HEK293 (cell line): ENCODE results near the gene MAP4K4.

Source experiments
- CTCF ChIA-PET: fragments of 350-600 bp; formaldehyde crosslinking; extraction: SDS; loops from one replicate; lab custom pipeline; 2021; ENCODE audit warnings: antibody characterized with exemption; lab: Yijun Ruan, JAX
- POLR2A ChIA-PET: fragments of 300-600 bp; formaldehyde crosslinking; extraction: SDS; loops from one replicate; lab custom pipeline; 2020; ENCODE audit warnings: antibody characterized with exemption, inconsistent platforms; lab: Yijun Ruan, JAX
- H3K27ac ChIP-seq: fragments of 200-500 bp; sonication (Bioruptor generic); 2 replicates; pipeline ENCODE4 v1.5.1; 2014; ENCODE audit warnings: low read depth, low read length, control low read depth, inconsistent platforms; ENCODE audit errors: extremely low read depth
- H3K36me3 ChIP-seq, 2 experiments: fragments of 200-500 bp in 1 of 2; sonication (Bioruptor generic) in 1 of 2; 1 replicate in 1 of 2; 2 replicates in 1 of 2; pipeline ENCODE4 v1.5.1; 2014 to 2017; ENCODE audit warnings: inconsistent platforms in 2 of 2, low read length in 2 of 2; ENCODE audit not compliant: control insufficient read depth in 2 of 2, insufficient read depth in 1 of 2
- H3K4me1 ChIP-seq: fragments of 200-500 bp; sonication (Bioruptor generic); 2 replicates; pipeline ENCODE4 v1.5.1; 2014; ENCODE audit warnings: mild to moderate bottlenecking, low read length, inconsistent platforms; ENCODE audit not compliant: control insufficient read depth, insufficient read depth
- H3K4me3 ChIP-seq: 2 replicates; pipeline ENCODE4 v1.5.1; 2011; ENCODE audit warnings: low read depth, mild to moderate bottlenecking, control low read depth, low read length, moderate library complexity
- H3K9me3 ChIP-seq: fragments of 200-500 bp; sonication (Bioruptor generic); 2 replicates; pipeline ENCODE4 v1.5.1; 2014; ENCODE audit warnings: low read depth, low read length, inconsistent platforms; ENCODE audit not compliant: control insufficient read depth, insufficient read depth
- HOXD13 ChIP-seq: sonication (generic); formaldehyde crosslinking; IDR thresholded peaks from 2 replicates; pipeline ENCODE4 v1.8.0; 2022; ENCODE audit warnings: missing genetic modification reagents, borderline replicate concordance
- PATZ1 ChIP-seq: fragments of 450-650 bp; formaldehyde crosslinking; IDR thresholded peaks from 2 replicates; pipeline ENCODE4 v1.5.1; 2016; ENCODE audit warnings: missing biosample characterization, missing genetic modification characterization
- SCRT1 ChIP-seq: fragments of 450-650 bp; formaldehyde crosslinking; IDR thresholded peaks from 2 replicates; pipeline ENCODE4 v1.5.1; 2016; ENCODE audit warnings: missing biosample characterization, missing genetic modification characterization, borderline replicate concordance
- SCRT2 ChIP-seq: fragments of 450-650 bp; formaldehyde crosslinking; IDR thresholded peaks from 2 replicates; pipeline ENCODE4 v1.5.1; 2016; ENCODE audit warnings: missing biosample characterization, missing genetic modification characterization
- SETDB1 ChIP-seq: IDR thresholded peaks from one replicate; pipeline ENCODE4 v1.6.1; 2017; ENCODE audit warnings: mild to moderate bottlenecking, low read length, moderate library complexity, mixed read lengths; ENCODE audit not compliant: insufficient read length
- SP2 ChIP-seq: fragments of 450-650 bp; formaldehyde crosslinking; IDR thresholded peaks from 2 replicates; pipeline ENCODE4 v1.5.1; 2016; ENCODE audit warnings: missing biosample characterization, missing genetic modification characterization
- SP3 ChIP-seq: fragments of 450-650 bp; formaldehyde crosslinking; IDR thresholded peaks from 2 replicates; pipeline ENCODE4 v1.5.1; 2016; ENCODE audit warnings: missing biosample characterization, missing genetic modification characterization
- ZBTB1 ChIP-seq: fragments of 450-650 bp; formaldehyde crosslinking; IDR thresholded peaks from 2 replicates; pipeline ENCODE4 v1.5.1; 2016; ENCODE audit warnings: missing biosample characterization, missing genetic modification characterization
- ZBTB26 ChIP-seq: fragments of 450-650 bp; formaldehyde crosslinking; optimal IDR thresholded peaks from 2 replicates; pipeline ENCODE3; 2016; ENCODE audit warnings: missing biosample characterization, mild to moderate bottlenecking, missing genetic modification characterization
- ZBTB49 ChIP-seq: fragments of 450-650 bp; formaldehyde crosslinking; IDR thresholded peaks from 2 replicates; pipeline ENCODE4 v1.5.1; 2016; ENCODE audit warnings: missing biosample characterization, missing genetic modification characterization, low read depth
- ZBTB7A ChIP-seq: fragments of 450-650 bp; formaldehyde crosslinking; IDR thresholded peaks from 2 replicates; pipeline ENCODE4 v1.5.1; 2016; ENCODE audit warnings: low read depth, missing biosample characterization, missing genetic modification characterization
- ZNF169 ChIP-seq: fragments of 450-650 bp; formaldehyde crosslinking; IDR thresholded peaks from 2 replicates; pipeline ENCODE4 v1.5.1; 2016; ENCODE audit warnings: missing biosample characterization, missing genetic modification characterization
- ZNF302 ChIP-seq: fragments of 450-650 bp; formaldehyde crosslinking; IDR thresholded peaks from 2 replicates; pipeline ENCODE4 v1.5.1; 2016; ENCODE audit warnings: missing biosample characterization, missing genetic modification characterization, low read depth
- ZNF324 ChIP-seq: fragments of 450-650 bp; formaldehyde crosslinking; IDR thresholded peaks from 2 replicates; pipeline ENCODE4 v1.5.1; 2016; ENCODE audit warnings: missing biosample characterization, missing genetic modification characterization
- ZNF394 ChIP-seq: fragments of 450-650 bp; formaldehyde crosslinking; IDR thresholded peaks from 2 replicates; pipeline ENCODE4 v1.5.1; 2016; ENCODE audit warnings: missing biosample characterization, missing genetic modification characterization, mild to moderate bottlenecking, moderate library complexity, borderline replicate concordance
- ZNF398 ChIP-seq: fragments of 450-650 bp; formaldehyde crosslinking; IDR thresholded peaks from 2 replicates; pipeline ENCODE4 v1.5.1; 2017; ENCODE audit warnings: missing biosample characterization, missing genetic modification characterization
- ZNF48 ChIP-seq: fragments of 450-650 bp; formaldehyde crosslinking; IDR thresholded peaks from 2 replicates; pipeline ENCODE4 v1.5.1; 2016; ENCODE audit warnings: missing biosample characterization, missing genetic modification characterization
- ZNF529 ChIP-seq: fragments of 450-650 bp; formaldehyde crosslinking; IDR thresholded peaks from 2 replicates; pipeline ENCODE4 v1.5.1; 2017; ENCODE audit warnings: missing genetic modification characterization, missing biosample characterization; ENCODE audit not compliant: insufficient replicate concordance
- ZNF555 ChIP-seq: fragments of 450-650 bp; formaldehyde crosslinking; conservative IDR thresholded peaks from 2 replicates; pipeline ENCODE4 v1.5.1; 2017; ENCODE audit warnings: missing biosample characterization, mild to moderate bottlenecking, missing genetic modification characterization, inconsistent platforms
- ZNF558 ChIP-seq: fragments of 450-650 bp; formaldehyde crosslinking; IDR thresholded peaks from 2 replicates; pipeline ENCODE4 v1.5.1; 2016; ENCODE audit warnings: missing biosample characterization, missing genetic modification characterization
- ZNF76 ChIP-seq: fragments of 450-650 bp; formaldehyde crosslinking; IDR thresholded peaks from 2 replicates; pipeline ENCODE4; 2016; ENCODE audit warnings: low read depth, missing biosample characterization, missing genetic modification characterization, borderline replicate concordance
- ZNF791 ChIP-seq: fragments of 450-650 bp; formaldehyde crosslinking; IDR thresholded peaks from 2 replicates; pipeline ENCODE4 v1.5.1; 2016; ENCODE audit warnings: missing biosample characterization, missing genetic modification characterization

MAP4K4 gene

GRCh38 chr2:101859604-101860003, 162.1 kb downstream of the MAP4K4 start (continued):
- TF ChIP-seq ZNF324 (tag by site-specific recombination) (no peak), ZNF398 (tag by site-specific recombination) (no peak), PATZ1 (no peak), ZNF558 (tag by site-specific recombination) (no peak), ZBTB7A (tag by site-specific recombination) (no peak), ZNF48 (tag by site-specific recombination) (no peak), HOXD13 (CRISPR knock-in tag) (no peak)

GRCh38 chr2:101860157-101860556, 162.7 kb downstream of the MAP4K4 start:
- POLR2A ChIA-PET: no interaction called here
- no peaks in the 10 kb centered on the region for H3K4me1 ChIP-seq
- TF ChIP-seq ZBTB49 (tag by site-specific recombination): no peak
- TF ChIP-seq SCRT1 (tag by site-specific recombination): peak; percentile 59; the same call in 1 of the 2 replicates
- peak; percentile 88 for TF ChIP-seq SCRT2 (tag by site-specific recombination)
- H3K9me3 ChIP-seq: no peaks in the 10 kb centered on the region
- peaks cover 10 to 65% of the 10 kb centered on the region in 2 experiments for H3K36me3 ChIP-seq
- no peak overlapping the region for H3K27ac ChIP-seq
- no peak overlapping the region for H3K4me3 ChIP-seq
- CTCF ChIA-PET: interaction anchor here (0.7 kb wide), 1 partner anchor 24 kb away, joined by 3 read pairs; no protein-coding TSS in a partner anchor

GRCh38 chr2:101860782-101861181, 163.3 kb downstream of the MAP4K4 start:
- TF ChIP-seq ZBTB49 (tag by site-specific recombination) (no peak), ZNF394 (tag by site-specific recombination) (no peak), ZNF76 (tag by site-specific recombination) (no peak), ZNF555 (tag by site-specific recombination) (no peak), ZBTB1 (no peak), SP3 (tag by site-specific recombination) (no peak), ZBTB7A (tag by site-specific recombination) (no peak), ZBTB26 (tag by site-specific recombination) (no peak), SP2 (tag by site-specific recombination) (no peak), SETDB1 (no peak), ZNF302 (tag by site-specific recombination) (no peak), ZNF791 (no peak), ZNF529 (no peak), ZNF169 (tag by site-specific recombination) (no peak)
- H3K27ac ChIP-seq: no peak overlapping the region
- no peaks in the 10 kb centered on the region for H3K4me1 ChIP-seq
- POLR2A ChIA-PET: no interaction called here
- CTCF ChIA-PET: interaction anchor here (0.5 to 0.7 kb wide), 2 partner anchors 23 to 305 kb away, joined by 3 read pairs; no protein-coding TSS in a partner anchor
- no peak overlapping the region for H3K4me3 ChIP-seq
- H3K36me3 ChIP-seq: peaks cover 9 to 66% of the 10 kb centered on the region in 2 experiments
- H3K9me3 ChIP-seq: no peaks in the 10 kb centered on the region
